Measurements from ENCODE around the gene RAB11FIP4.

Gene RAB11FIP4

DNA sequence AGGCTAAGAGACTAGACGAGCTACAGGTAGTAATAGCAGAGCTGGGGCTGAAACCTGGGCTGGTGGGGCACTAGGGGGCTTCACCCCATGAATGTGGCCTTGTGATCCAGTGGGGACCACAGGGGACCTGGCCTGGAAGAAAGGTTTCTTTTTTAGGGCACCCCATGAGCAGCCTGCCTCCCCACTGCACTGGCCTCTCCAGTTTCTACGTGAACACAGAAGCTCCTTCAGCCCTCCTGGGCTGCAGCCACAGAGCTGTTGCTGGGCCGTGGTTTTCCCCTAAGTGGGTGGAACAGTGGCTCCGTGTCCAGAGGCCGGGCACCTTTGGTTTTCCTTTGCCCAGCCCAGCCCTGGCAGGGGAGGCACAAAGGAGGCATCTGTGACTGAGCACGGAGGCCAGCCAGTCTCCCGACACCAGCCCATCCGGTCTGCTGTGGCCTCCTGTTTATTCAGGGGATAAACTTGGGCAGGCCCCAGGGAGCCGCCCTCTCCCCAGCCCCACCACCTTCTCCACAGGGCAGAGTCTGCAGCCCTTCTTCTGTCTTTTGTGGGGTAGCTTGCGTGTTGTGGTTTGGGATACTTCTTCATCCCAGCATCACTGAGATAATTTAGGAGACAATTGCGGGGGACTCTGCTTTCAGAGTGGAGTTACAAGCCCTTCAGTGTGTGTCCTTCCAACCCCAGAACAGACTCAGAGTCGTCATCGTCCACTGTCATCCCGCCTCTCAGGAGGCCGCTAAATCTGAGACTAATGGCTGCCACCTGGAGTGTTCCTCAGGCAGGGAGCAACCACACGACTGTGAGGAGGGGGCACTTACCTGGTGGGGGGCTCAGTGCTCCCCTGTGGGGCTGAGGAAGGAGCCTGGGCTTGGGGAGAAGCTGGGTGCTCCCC is 85.3 kb downstream of the RAB11FIP4 start:
- no peak for FAIRE-seq
- TF ChIP-seq, protein P1, sequence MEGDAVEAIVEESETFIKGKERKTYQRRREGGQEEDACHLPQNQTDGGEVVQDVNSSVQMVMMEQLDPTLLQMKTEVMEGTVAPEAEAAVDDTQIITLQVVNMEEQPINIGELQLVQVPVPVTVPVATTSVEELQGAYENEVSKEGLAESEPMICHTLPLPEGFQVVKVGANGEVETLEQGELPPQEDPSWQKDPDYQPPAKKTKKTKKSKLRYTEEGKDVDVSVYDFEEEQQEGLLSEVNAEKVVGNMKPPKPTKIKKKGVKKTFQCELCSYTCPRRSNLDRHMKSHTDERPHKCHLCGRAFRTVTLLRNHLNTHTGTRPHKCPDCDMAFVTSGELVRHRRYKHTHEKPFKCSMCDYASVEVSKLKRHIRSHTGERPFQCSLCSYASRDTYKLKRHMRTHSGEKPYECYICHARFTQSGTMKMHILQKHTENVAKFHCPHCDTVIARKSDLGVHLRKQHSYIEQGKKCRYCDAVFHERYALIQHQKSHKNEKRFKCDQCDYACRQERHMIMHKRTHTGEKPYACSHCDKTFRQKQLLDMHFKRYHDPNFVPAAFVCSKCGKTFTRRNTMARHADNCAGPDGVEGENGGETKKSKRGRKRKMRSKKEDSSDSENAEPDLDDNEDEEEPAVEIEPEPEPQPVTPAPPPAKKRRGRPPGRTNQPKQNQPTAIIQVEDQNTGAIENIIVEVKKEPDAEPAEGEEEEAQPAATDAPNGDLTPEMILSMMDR (IDR thresholded peaks at IDR 0.05; ENCODE audit: insufficient read depth, missing control alignments), result no peak

DNA sequence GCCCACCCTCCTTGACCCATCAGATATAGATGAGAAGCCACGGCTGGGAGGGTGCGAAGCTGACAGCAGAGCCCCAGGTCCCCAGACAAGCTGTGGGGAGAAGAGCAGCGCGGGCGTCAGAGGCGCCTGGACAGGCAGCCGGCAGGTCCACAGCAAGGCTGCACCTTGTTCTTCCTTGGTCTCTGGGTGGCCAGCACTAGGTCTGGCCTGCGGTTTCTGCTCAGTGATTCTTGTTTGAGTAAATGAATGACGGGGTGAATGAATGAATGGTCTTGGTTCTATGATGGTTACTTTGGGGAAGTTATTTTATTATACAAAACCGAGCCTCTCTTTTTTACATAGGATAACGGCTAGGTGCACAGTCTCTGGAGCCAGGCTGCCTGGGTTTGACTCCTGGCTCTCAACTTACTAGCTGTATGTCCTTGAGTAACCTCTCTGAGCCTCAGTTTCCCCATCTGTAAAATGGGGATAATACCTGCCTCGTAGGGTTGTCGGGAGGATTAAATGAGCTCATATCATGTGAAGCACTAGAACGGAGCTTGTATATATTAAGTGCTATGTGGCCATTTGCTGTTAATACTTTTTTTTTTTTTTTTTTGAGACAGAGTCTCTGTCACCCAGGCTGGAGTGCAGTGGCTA is 86.1 kb downstream of the RAB11FIP4 start:
- no peak for DNase-seq (ENCODE audit: insufficient read length, low spot score)
- FAIRE-seq, result no peak
- TF ChIP-seq, protein P1 (IDR thresholded peaks at IDR 0.05; ENCODE audit: insufficient read depth, missing control alignments), result no peak

More for the DNA sequence above, 85.3 kb downstream of the RAB11FIP4 start:
- DNase-seq (ENCODE audit: insufficient read length, low spot score), result no peak

DNA sequence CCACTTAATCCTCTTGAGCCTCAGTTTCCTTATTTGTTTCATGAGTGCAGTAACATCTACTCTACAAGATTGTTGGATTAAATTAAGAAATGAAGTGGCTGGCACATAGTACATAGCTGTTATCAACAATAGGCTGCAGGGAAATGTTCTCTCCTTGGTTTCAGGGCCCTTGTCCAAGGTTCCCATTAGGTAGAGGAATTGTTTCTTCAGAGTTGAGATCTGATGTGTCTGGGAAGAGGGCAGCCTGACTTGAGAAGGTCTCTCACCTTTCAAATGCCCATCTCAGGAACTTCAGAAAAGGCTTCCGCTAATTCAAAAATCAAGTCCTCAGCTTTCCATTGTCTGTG is 87.6 kb downstream of the RAB11FIP4 start:
- TF ChIP-seq, protein P1 (IDR thresholded peaks at IDR 0.05; ENCODE audit: insufficient read depth, missing control alignments), result no peak
- no peak for FAIRE-seq
- no peak for DNase-seq (ENCODE audit: insufficient read length, low spot score)

DNA sequence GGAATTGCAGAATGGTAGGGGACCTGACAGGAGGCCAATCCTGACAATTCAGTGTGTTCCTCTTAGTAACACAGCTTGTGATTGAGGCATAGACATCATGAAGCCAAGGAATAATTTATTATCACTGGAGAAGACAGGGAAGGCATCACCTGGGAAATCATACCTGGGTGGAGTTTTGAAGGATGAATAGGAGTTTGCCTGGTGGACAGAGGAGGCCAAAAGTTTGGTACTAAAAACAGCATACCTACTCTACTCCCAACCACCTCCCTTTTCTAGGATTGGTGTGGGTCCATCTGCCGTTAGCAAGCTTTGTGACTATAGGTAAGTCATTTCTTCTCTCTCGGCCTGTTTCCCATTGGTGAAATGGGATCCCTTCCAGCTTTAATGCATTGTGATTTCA is 88.0 kb downstream of the RAB11FIP4 start:
- TF ChIP-seq, protein P1 (IDR thresholded peaks at IDR 0.05; ENCODE audit: insufficient read depth, missing control alignments), result no peak
- DNase-seq (ENCODE audit: insufficient read length, low spot score) (no peak), FAIRE-seq (no peak)

DNA sequence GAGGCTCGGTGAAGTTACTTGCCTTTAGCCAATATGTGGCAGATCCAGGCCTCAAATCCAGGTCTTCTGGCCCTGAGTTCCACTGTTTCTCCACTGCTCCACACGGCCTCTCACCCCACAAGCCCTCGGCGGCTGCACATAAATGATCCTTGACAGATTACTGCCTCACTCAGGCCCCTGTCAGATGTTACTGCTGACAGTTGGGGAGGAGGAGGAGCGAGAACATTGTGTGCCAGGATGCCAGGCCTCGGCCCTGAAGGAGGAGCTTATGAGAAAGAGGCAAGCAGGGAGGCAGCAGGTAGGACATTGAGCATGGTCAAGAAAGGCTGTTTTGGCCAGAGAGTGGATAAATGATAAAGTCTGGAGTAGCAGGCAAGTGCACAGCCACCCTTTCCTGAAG is 88.6 kb downstream of the RAB11FIP4 start:
- DNase-seq (ENCODE audit: insufficient read length, low spot score) (no peak), FAIRE-seq (no peak)
- TF ChIP-seq, protein P1 (IDR thresholded peaks at IDR 0.05; ENCODE audit: insufficient read depth, missing control alignments), result no peak

DNA sequence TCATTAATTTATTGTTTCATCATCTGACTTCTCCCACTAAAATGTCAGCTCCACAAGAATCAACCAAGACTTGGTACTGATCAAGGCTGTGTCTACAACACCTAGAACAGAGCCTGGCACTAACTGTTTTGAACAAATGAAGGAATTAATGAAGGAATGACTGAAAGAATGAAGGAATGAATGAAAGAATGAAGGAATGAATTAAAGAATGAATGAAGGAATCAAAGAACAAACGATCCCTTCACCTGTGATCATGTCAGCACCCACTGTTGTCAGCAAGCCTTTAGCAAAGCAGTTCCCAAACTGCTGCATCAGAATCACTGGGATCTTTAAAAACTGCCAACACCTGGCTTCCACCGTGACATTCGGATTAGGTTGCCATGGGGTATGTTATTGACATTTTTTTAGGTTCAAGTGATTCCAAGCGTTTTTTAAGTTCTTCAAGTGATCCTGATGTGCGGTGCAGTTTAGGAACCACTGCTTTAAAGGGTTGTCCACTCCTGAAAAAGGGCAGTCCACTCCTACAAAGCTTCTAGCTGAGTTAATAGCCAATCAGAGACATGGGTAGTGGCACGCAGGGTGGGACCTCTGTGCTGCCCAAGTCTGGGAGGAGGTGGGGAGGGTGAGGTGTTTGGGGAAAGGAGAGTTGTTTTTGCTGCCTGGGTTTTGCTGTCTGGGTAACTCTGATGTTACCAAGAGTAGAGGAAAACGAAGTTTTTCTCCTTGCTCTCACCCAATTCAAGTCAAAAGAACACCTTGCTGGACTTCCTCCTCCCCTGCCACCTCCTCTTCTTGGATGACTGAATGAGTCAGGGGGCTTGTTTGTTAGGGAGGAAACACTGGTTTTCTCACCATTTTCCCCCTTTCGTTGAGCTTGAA is 89.7 kb downstream of the RAB11FIP4 start:
- TF ChIP-seq, protein P1 (IDR thresholded peaks at IDR 0.05; ENCODE audit: insufficient read depth, missing control alignments), result no peak
- FAIRE-seq (no peak), DNase-seq (ENCODE audit: insufficient read length, low spot score) (no peak)
